Gastrocnemius medialis (tissue), 4 donors: ENCODE data around the gene GRID2. TPM values are rescaled to one million over a fixed set of nuclear protein-coding genes. Genes with fewer than 3 reads are reported as not detected.
"Not testable (repeated sequence)": the region's sequence is repeated elsewhere in the genome, so short reads cannot be mapped to it uniquely, and the experiment has no call there.

Experiments used
- ATAC-seq, 2 donors: fragments of 150-250 bp; one replicate each; pipeline ENCODE4 v1.9.1; 2016
- DNase-seq, 2 donors: peaks; one replicate each; pipeline ENCODE4 v3.0.0-alpha.2; 2019
- H3K27ac ChIP-seq, 4 donors: fragments of 200-600 bp; sonication (generic); 1 replicate in 1 of 4; 2 replicates in 3 of 4; pipeline ENCODE4 v1.5.1; 2016 to 2018; ENCODE audit warnings: mild to moderate bottlenecking in 2 of 4, moderate library complexity in 1 of 4
- H3K27me3 ChIP-seq, 3 donors: fragments of 200-600 bp; sonication (generic) in 2 of 3; 1 replicate in 1 of 3; 2 replicates in 2 of 3; pipeline versions ENCODE4 v1.5.1 to v1.6.0; 2016 to 2019; ENCODE audit warnings: mild to moderate bottlenecking in 1 of 3, moderate library complexity in 1 of 3
- H3K36me3 ChIP-seq, 2 donors: fragments of 200-600 bp; sonication (generic) in 1 of 2; one replicate each; pipeline ENCODE4 v1.5.1; 2017 to 2018
- H3K4me1 ChIP-seq, 2 donors: fragments of 200-600 bp; sonication (generic) in 1 of 2; one replicate each; pipeline ENCODE4 v1.5.1; 2016 to 2017; ENCODE audit warnings: mild to moderate bottlenecking in 2 of 2
- H3K4me3 ChIP-seq, 4 donors: fragments of 200-600 bp; sonication (generic) in 3 of 4; 1 replicate in 1 of 4; 2 replicates in 3 of 4; pipeline ENCODE4 v1.5.1; 2016 to 2019; ENCODE audit warnings: mild to moderate bottlenecking in 2 of 4
- H3K9me3 ChIP-seq, 3 donors: fragments of 200-600 bp; sonication (generic) in 2 of 3; 1 replicate in 1 of 3; 2 replicates in 2 of 3; pipeline ENCODE4 v1.5.1; 2016 to 2019
- POLR2A ChIP-seq, 2 donors: fragments of 450-650 bp; IDR thresholded peaks; one replicate each; pipeline ENCODE4 v1.6.1; 2017; ENCODE audit warnings: antibody characterized with exemption in 2 of 2, mild to moderate bottlenecking in 2 of 2, moderate library complexity in 2 of 2
- in situ Hi-C, 4 donors: fragments of 200-750 bp; cut with MboI; loops; one replicate each; pipeline versions ENCODE4 v1.15.0 to v1.8.0; 2017; ENCODE audit warnings: low sequenced_read_pairs in 4 of 4
- intact Hi-C: fragments of 100-400 bp; cut with DNase I; formaldehyde crosslinking; loops from one replicate; pipeline ENCODE4 v1.15.1; 2023; ENCODE audit warnings: low total_unique reads
- total RNA-seq, 4 donors: library from RNA; depleted of rRNA; stranded (reverse); fragments of >200 nt; gene quantifications; one replicate each; pipeline versions ENCODE4 v1.1.0 to v1.2.3, GENCODE V29; 2016
- TF ChIP-seq, protein P1 (sequence below), 5 experiments: fragments of 450-650 bp in 3 of 5; fragments of 200-600 bp in 2 of 5; sonication (generic) in 2 of 5; IDR thresholded peaks in 4 of 5; conservative IDR thresholded peaks in 1 of 5; 1 replicate in 4 of 5; 2 replicates in 1 of 5; pipeline ENCODE4 v1.5.1; 2016 to 2019; ENCODE audit warnings: antibody characterized with exemption in 5 of 5, mild to moderate bottlenecking in 3 of 5, moderate library complexity in 3 of 5

GRID2 gene
- total RNA-seq, 4 donors from 2014 or later = not detected

- TF ChIP-seq, protein P1, sequence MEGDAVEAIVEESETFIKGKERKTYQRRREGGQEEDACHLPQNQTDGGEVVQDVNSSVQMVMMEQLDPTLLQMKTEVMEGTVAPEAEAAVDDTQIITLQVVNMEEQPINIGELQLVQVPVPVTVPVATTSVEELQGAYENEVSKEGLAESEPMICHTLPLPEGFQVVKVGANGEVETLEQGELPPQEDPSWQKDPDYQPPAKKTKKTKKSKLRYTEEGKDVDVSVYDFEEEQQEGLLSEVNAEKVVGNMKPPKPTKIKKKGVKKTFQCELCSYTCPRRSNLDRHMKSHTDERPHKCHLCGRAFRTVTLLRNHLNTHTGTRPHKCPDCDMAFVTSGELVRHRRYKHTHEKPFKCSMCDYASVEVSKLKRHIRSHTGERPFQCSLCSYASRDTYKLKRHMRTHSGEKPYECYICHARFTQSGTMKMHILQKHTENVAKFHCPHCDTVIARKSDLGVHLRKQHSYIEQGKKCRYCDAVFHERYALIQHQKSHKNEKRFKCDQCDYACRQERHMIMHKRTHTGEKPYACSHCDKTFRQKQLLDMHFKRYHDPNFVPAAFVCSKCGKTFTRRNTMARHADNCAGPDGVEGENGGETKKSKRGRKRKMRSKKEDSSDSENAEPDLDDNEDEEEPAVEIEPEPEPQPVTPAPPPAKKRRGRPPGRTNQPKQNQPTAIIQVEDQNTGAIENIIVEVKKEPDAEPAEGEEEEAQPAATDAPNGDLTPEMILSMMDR (IDR thresholded peaks at IDR 0.05 in 4 of 5, conservative IDR thresholded peaks at IDR 0.05 in 1 of 5) = peak in 1 of 5 experiments; percentile 18
- no peak for TF ChIP-seq POLR2A (IDR thresholded peaks at IDR 0.05)
- no peaks in the 10 kb centered on the region for H3K9me3 ChIP-seq
- intact Hi-C loops = no loop called here
- ATAC-seq (no peak), DNase-seq (no peak)
- H3K27ac ChIP-seq = no peak overlapping the region
- in situ Hi-C loops = no loop called here
- H3K27me3 ChIP-seq = no peaks in the 10 kb centered on the region
- H3K36me3 ChIP-seq = no peaks in the 10 kb centered on the region
- no peak overlapping the region for H3K4me3 ChIP-seq
- H3K4me1 ChIP-seq = no peaks in the 10 kb centered on the region
Observed at GRCh38 chr4:92387459-92388069, 83.8 kb downstream of the GRID2 start.

GRCh38 chr4:92399032-92399431 is 95.3 kb downstream of the GRID2 start:
- intact Hi-C loops (no loop called here), in situ Hi-C loops (no loop called here)
- no peak for DNase-seq
- Histone ChIP-seq H3K27ac (no peak overlapping the region), H3K27me3 (no peaks in the 10 kb centered on the region), H3K9me3 (no peaks in the 10 kb centered on the region), H3K36me3 (no peaks in the 10 kb centered on the region), H3K4me3 (no peak overlapping the region), H3K4me1 (no peaks in the 10 kb centered on the region)
- no peak for ATAC-seq
- TF ChIP-seq POLR2A (IDR thresholded peaks at IDR 0.05) = no peak
- TF ChIP-seq, protein P1 (IDR thresholded peaks at IDR 0.05 in 4 of 5, conservative IDR thresholded peaks at IDR 0.05 in 1 of 5) = no peak

DNA sequence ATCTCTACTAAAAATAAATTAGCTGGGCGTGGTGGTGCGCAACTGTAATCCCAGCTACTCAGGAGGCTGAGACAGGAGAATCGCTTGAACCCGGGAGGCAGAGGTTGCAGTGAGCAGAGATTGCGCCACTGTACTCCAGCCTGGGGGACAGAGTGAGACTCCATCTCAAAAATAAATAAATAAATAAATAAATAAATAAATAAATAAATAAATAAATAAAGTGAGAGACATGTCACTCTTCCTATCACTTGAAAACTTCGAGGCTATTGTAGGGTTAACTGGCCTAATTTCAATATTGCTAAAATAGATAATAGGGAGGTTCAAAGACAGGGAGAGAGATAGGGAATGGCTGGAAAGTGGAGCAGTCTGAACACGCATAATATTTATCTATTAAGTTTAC is 99.8 kb downstream of the GRID2 start:
- in situ Hi-C loops, ATAC-seq: not testable (repeated sequence)

GRCh38 chr4:92406488-92406887 is 102.7 kb downstream of the GRID2 start:
- DNase-seq = no peak
- no peak for ATAC-seq
- Histone ChIP-seq H3K4me1 (no peaks in the 10 kb centered on the region), H3K4me3 (no peak overlapping the region), H3K9me3 (no peaks in the 10 kb centered on the region), H3K27me3 (no peaks in the 10 kb centered on the region), H3K27ac (no peak overlapping the region), H3K36me3 (no peaks in the 10 kb centered on the region)
- in situ Hi-C loops = no loop called here
- TF ChIP-seq POLR2A (IDR thresholded peaks at IDR 0.05) = no peak
- TF ChIP-seq, protein P1 (IDR thresholded peaks at IDR 0.05 in 4 of 5, conservative IDR thresholded peaks at IDR 0.05 in 1 of 5) = no peak
- intact Hi-C loops = no loop called here

More for the DNA sequence above, 99.8 kb downstream of the GRID2 start:
- H3K9me3 ChIP-seq, DNase-seq, intact Hi-C loops, H3K36me3 ChIP-seq, H3K4me3 ChIP-seq, H3K4me1 ChIP-seq, H3K27me3 ChIP-seq, H3K27ac ChIP-seq: not testable (repeated sequence)

- Histone ChIP-seq H3K27me3 (no peaks in the 10 kb centered on the region), H3K4me1 (no peaks in the 10 kb centered on the region), H3K9me3 (no peaks in the 10 kb centered on the region), H3K36me3 (no peaks in the 10 kb centered on the region), H3K4me3 (no peak overlapping the region), H3K27ac (no peak overlapping the region)
- in situ Hi-C loops (no loop called here), intact Hi-C loops (no loop called here)
- DNase-seq (no peak), ATAC-seq (no peak)
- TF ChIP-seq, protein P1 (IDR thresholded peaks at IDR 0.05 in 4 of 5, conservative IDR thresholded peaks at IDR 0.05 in 1 of 5) = no peak
- no peak for TF ChIP-seq POLR2A (IDR thresholded peaks at IDR 0.05)
Observed at GRCh38 chr4:92421920-92422319, 118.2 kb downstream of the GRID2 start.
